H9 (cell line): ENCODE data around the gene UCHL1. TPM values are rescaled to one million over a fixed set of nuclear protein-coding genes. Genes with fewer than 3 reads are reported as not detected.

Source experiments
- DNase-seq: peaks from one replicate; pipeline ENCODE4 v3.0.0-alpha.2; 2017
- H2AFZ ChIP-seq: one replicate; pipeline ENCODE4 v1.6.1; 2013; ENCODE audit warnings: mild to moderate bottlenecking, low read length, control low read depth, moderate library complexity
- H2AK5ac ChIP-seq: 2 replicates; pipeline ENCODE4 v1.6.1; 2013; ENCODE audit warnings: low read length, control low read depth, mixed read lengths; ENCODE audit not compliant: insufficient read length
- H2BK120ac ChIP-seq: one replicate; pipeline ENCODE4 v1.6.1; 2013; ENCODE audit warnings: low read depth, mild to moderate bottlenecking, low read length, control low read depth, inconsistent platforms; ENCODE audit not compliant: poor library complexity, severe bottlenecking
- H2BK12ac ChIP-seq: 2 replicates; pipeline ENCODE4 v1.6.1; 2013; ENCODE audit warnings: low read length, control low read depth, mixed read lengths, low read depth; ENCODE audit not compliant: insufficient read length
- H2BK15ac ChIP-seq: 2 replicates; pipeline ENCODE4 v1.6.1; 2013; ENCODE audit warnings: low read depth, low read length, control low read depth
- H2BK20ac ChIP-seq: one replicate; pipeline ENCODE4 v1.6.1; 2013; ENCODE audit warnings: low read depth, mild to moderate bottlenecking, low read length, control low read depth, inconsistent platforms; ENCODE audit not compliant: poor library complexity, severe bottlenecking
- H2BK5ac ChIP-seq: 2 replicates; pipeline ENCODE4 v1.6.1; 2013; ENCODE audit warnings: low read length, control low read depth, mixed read lengths; ENCODE audit not compliant: insufficient read length
- H3K14ac ChIP-seq: 2 replicates; pipeline ENCODE4 v1.6.1; 2013; ENCODE audit warnings: low read length, control low read depth; ENCODE audit not compliant: insufficient read depth
- H3K18ac ChIP-seq: 2 replicates; pipeline ENCODE4 v1.6.1; 2013; ENCODE audit warnings: low read depth, mild to moderate bottlenecking, mixed read lengths, low read length, control low read depth; ENCODE audit not compliant: insufficient read length
- H3K23ac ChIP-seq: 2 replicates; pipeline ENCODE4 v1.6.1; 2013; ENCODE audit warnings: low read length, control low read depth, mixed read lengths, low read depth; ENCODE audit not compliant: insufficient read length
- H3K23me2 ChIP-seq: 2 replicates; pipeline ENCODE4 v1.6.1; 2013; ENCODE audit warnings: low read depth, mild to moderate bottlenecking, mixed read lengths, low read length, control low read depth; ENCODE audit not compliant: insufficient read length, poor library complexity, severe bottlenecking
- H3K27ac ChIP-seq: 2 replicates; pipeline ENCODE4 v1.5.1; 2013; ENCODE audit warnings: low read length, control low read depth, mixed read lengths, low read depth; ENCODE audit not compliant: insufficient read length
- H3K27me3 ChIP-seq: 2 replicates; pipeline ENCODE4 v1.6.1; 2013; ENCODE audit warnings: low read length, control low read depth, inconsistent platforms; ENCODE audit not compliant: insufficient read depth
- H3K4ac ChIP-seq: 2 replicates; pipeline ENCODE4 v1.6.1; 2013; ENCODE audit warnings: low read depth, mild to moderate bottlenecking, control low read depth, inconsistent platforms, low read length, moderate library complexity
- H3K4me1 ChIP-seq: 2 replicates; pipeline ENCODE4 v1.6.1; 2013; ENCODE audit warnings: low read length, control low read depth, inconsistent platforms; ENCODE audit not compliant: insufficient read depth
- H3K4me2 ChIP-seq: 2 replicates; pipeline ENCODE4 v1.6.1; 2013; ENCODE audit warnings: low read length, control low read depth, mixed read lengths; ENCODE audit not compliant: insufficient read length, insufficient read depth
- H3K56ac ChIP-seq: 2 replicates; pipeline ENCODE4 v1.6.1; 2013; ENCODE audit warnings: low read depth, mild to moderate bottlenecking, mixed read lengths, low read length, control low read depth; ENCODE audit not compliant: insufficient read length
- H3K79me1 ChIP-seq: 2 replicates; pipeline ENCODE4 v1.6.1; 2013; ENCODE audit warnings: low read depth, mild to moderate bottlenecking, moderate library complexity, low read length, control low read depth, inconsistent platforms; ENCODE audit not compliant: insufficient read depth, poor library complexity, severe bottlenecking
- H3K79me2 ChIP-seq: 2 replicates; pipeline ENCODE4 v1.6.1; 2013; ENCODE audit warnings: low read length, control low read depth, inconsistent platforms; ENCODE audit not compliant: insufficient read depth
- H3K9ac ChIP-seq: 2 replicates; pipeline ENCODE4 v1.6.1; 2013; ENCODE audit warnings: low read length, control low read depth, mixed read lengths; ENCODE audit not compliant: insufficient read length; ENCODE audit errors: extremely low read depth
- H3K9me3 ChIP-seq: one replicate; pipeline ENCODE4 v1.6.1; 2013; ENCODE audit warnings: low read depth, low read length, inconsistent platforms; ENCODE audit not compliant: control insufficient read depth
- H3T11ph ChIP-seq: one replicate; pipeline ENCODE4 v1.6.1; 2013; ENCODE audit warnings: mild to moderate bottlenecking, low read length, control low read depth, inconsistent platforms
- H4K20me1 ChIP-seq: one replicate; pipeline ENCODE4 v1.6.1; 2013; ENCODE audit not compliant: control insufficient read depth, insufficient read length, insufficient read depth
- H4K5ac ChIP-seq: 2 replicates; pipeline ENCODE4 v1.6.1; 2013; ENCODE audit warnings: low read depth, mild to moderate bottlenecking, mixed read lengths, low read length, control low read depth; ENCODE audit not compliant: insufficient read length
- H4K8ac ChIP-seq: replicated peaks from 2 replicates; pipeline ENCODE4 v1.6.1; 2013; ENCODE audit warnings: low read length, control low read depth, mixed read lengths, low read depth; ENCODE audit not compliant: insufficient read length
- H4K91ac ChIP-seq: 2 replicates; pipeline ENCODE4 v1.6.1; 2013; ENCODE audit warnings: low read depth, mild to moderate bottlenecking, moderate library complexity, mixed read lengths, low read length, control low read depth; ENCODE audit not compliant: insufficient read length
- H3K27ac Mint-ChIP-seq, 3 experiments: 2 replicates in 2 of 3; 3 replicates in 1 of 3; pipeline ENCODE4 v1.8.0; 2020 to 2021; ENCODE audit warnings: mixed read lengths in 3 of 3, mild to moderate bottlenecking in 1 of 3, moderate library complexity in 1 of 3
- H3K27me3 Mint-ChIP-seq: 2 replicates; pipeline ENCODE4 v1.8.0; 2021; ENCODE audit warnings: low read depth, mild to moderate bottlenecking, moderate library complexity, mixed read lengths
- H3K36me3 Mint-ChIP-seq, 3 experiments: 2 replicates in 2 of 3; 3 replicates in 1 of 3; pipeline ENCODE4 v1.8.0; 2020 to 2021; ENCODE audit warnings: low read depth in 3 of 3, mixed read lengths in 3 of 3; ENCODE audit not compliant: insufficient read depth in 1 of 3
- H3K4me1 Mint-ChIP-seq, 2 experiments: 2 replicates each; pipeline ENCODE4 v1.8.0; 2020; ENCODE audit warnings: mixed read lengths in 2 of 2
- H3K4me3 Mint-ChIP-seq, 2 experiments: 2 replicates in 1 of 2; 3 replicates in 1 of 2; pipeline ENCODE4 v1.8.0; 2020 to 2021; ENCODE audit warnings: mild to moderate bottlenecking in 2 of 2, mixed read lengths in 2 of 2, moderate library complexity in 1 of 2
- H3K9me3 Mint-ChIP-seq, 2 experiments: 2 replicates in 1 of 2; 3 replicates in 1 of 2; pipeline ENCODE4 v1.8.0; 2020; ENCODE audit warnings: mild to moderate bottlenecking in 2 of 2, mixed read lengths in 2 of 2, moderate library complexity in 1 of 2
- CTCF ChIP-seq: fragments of 200-600 bp; sonication (generic); conservative IDR thresholded peaks from 3 replicates; pipeline ENCODE4 v1.8.0; 2021; ENCODE audit warnings: antibody characterized with exemption, mild to moderate bottlenecking
- WGBS: extraction: QIAGEN DNeasy Blood & Tissue Kit; methylation state at CpG from one replicate; pipeline ENCODE4 v1.1.7; 2013; ENCODE audit warnings: missing lambda C conversion rate, low lambda C conversion rate, mixed read lengths; ENCODE audit not compliant: insufficient read length; ENCODE audit errors: extremely low coverage; 5-methylcytosine and 5-hydroxymethylcytosine counted together
- total RNA-seq: library from RNA; stranded (reverse); gene quantifications from 2 replicates; pipeline ENCODE4 v1.2.1, GENCODE V29; 2021

The UCHL1 gene
- total RNA-seq, 1 experiment from 2014 or later: 513 TPM

- Histone ChIP-seq H3K56ac (no peak overlapping the region), H3K4me1 (peaks cover 6% of the 10 kb centered on the region), H2BK5ac (no peak overlapping the region), H3K79me2 (0 out of 2 replicates have a peak, but pooled peaks cover 3% of the 10 kb centered on the region), H4K20me1 (no peaks in the 10 kb centered on the region), H3K9ac (peak overlapping the region; percentile 73), H3K27ac (no peak overlapping the region), H3K9me3 (no peaks in the 10 kb centered on the region), H3K14ac (0 out of 2 replicates have a peak overlapping the region, but pooled peaks have one; percentile 69), H3K27me3 (peaks cover 2% of the 10 kb centered on the region; the same call in 1 of the 2 replicates), H2AFZ (no peak overlapping the region), H2BK15ac (no peak overlapping the region), H3K23me2 (peaks cover 14% of the 10 kb centered on the region), H2AK5ac (no peak overlapping the region), H4K91ac (no peak overlapping the region), H3K23ac (no peak overlapping the region), H3T11ph (no peak overlapping the region), H3K79me1 (no peaks in the 10 kb centered on the region), H3K4me2 (peak overlapping the region; percentile 77), H3K4ac (no peak overlapping the region), H2BK20ac (no peak overlapping the region), H4K8ac (no peak overlapping the region), H4K5ac (no peak overlapping the region), H3K18ac (peak overlapping the region; percentile 54), H2BK12ac (no peak overlapping the region), H2BK120ac (no peak overlapping the region)
- Mint-ChIP-seq H3K27ac (peak overlapping the region; percentile 66 to 97 (median 94); a peak in 6 of 7 replicates), H3K27me3 (peaks cover 14% of the 10 kb centered on the region), H3K4me1 (peaks cover 45 to 48% of the 10 kb centered on the region in 2 experiments), H3K36me3 (no peaks in the 10 kb centered on the region), H3K9me3 (no peaks in the 10 kb centered on the region; a peak in 1 of 5 replicates), H3K4me3 (peak overlapping the region; percentile 82 to 86)
- no peak for TF ChIP-seq CTCF
- no CpG with 5 or more reads among the region's 8 CpGs for WGBS
- DNase-seq: no peak
Measured at GRCh38 chr4:41215969-41216293, 40.8 kb upstream of the UCHL1 start.
